ENCODE data around the gene SLC44A3. TPM values are rescaled to one million over a fixed set of nuclear protein-coding genes. Genes with fewer than 3 reads are reported as not detected.

SLC44A3 gene
- total RNA-seq, 1 donor from 2014 or later = 19.3 TPM

- Histone ChIP-seq H3K4me3 (no peak overlapping the region), H3K36me3 (no peaks in the 10 kb centered on the region), H3K27ac (no peak overlapping the region), H3K9me3 (no peaks in the 10 kb centered on the region), H3K4me1 (peaks cover 20% of the 10 kb centered on the region), H3K27me3 (ENCODE audit: low read depth) (no peaks in the 10 kb centered on the region)
- no peak for DNase-seq
- intact Hi-C loops (cut with DNase I) = no loop called here
- ATAC-seq = no peak
- TF ChIP-seq, protein P1, sequence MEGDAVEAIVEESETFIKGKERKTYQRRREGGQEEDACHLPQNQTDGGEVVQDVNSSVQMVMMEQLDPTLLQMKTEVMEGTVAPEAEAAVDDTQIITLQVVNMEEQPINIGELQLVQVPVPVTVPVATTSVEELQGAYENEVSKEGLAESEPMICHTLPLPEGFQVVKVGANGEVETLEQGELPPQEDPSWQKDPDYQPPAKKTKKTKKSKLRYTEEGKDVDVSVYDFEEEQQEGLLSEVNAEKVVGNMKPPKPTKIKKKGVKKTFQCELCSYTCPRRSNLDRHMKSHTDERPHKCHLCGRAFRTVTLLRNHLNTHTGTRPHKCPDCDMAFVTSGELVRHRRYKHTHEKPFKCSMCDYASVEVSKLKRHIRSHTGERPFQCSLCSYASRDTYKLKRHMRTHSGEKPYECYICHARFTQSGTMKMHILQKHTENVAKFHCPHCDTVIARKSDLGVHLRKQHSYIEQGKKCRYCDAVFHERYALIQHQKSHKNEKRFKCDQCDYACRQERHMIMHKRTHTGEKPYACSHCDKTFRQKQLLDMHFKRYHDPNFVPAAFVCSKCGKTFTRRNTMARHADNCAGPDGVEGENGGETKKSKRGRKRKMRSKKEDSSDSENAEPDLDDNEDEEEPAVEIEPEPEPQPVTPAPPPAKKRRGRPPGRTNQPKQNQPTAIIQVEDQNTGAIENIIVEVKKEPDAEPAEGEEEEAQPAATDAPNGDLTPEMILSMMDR (IDR thresholded peaks at IDR 0.05) = no peak
Observed at GRCh38 chr1:94776474-94776873, 43.7 kb upstream of the SLC44A3 start.

- Histone ChIP-seq H3K4me3 (no peak overlapping the region), H3K27ac (no peak overlapping the region), H3K4me1 (peaks cover 21% of the 10 kb centered on the region), H3K9me3 (no peaks in the 10 kb centered on the region), H3K36me3 (no peaks in the 10 kb centered on the region), H3K27me3 (ENCODE audit: low read depth) (no peaks in the 10 kb centered on the region)
- TF ChIP-seq, protein P1 (IDR thresholded peaks at IDR 0.05) = no peak
- no peak for ATAC-seq
- intact Hi-C loops (cut with DNase I) = no loop called here
- DNase-seq = no peak
Observed at GRCh38 chr1:94777281-94777680, 42.9 kb upstream of the SLC44A3 start.

- ATAC-seq (no peak), DNase-seq (no peak)
- no peak overlapping the region for H3K4me3 ChIP-seq
- H3K4me1 ChIP-seq = peaks cover 24% of the 10 kb centered on the region
- no peak overlapping the region for H3K27ac ChIP-seq
- no peaks in the 10 kb centered on the region for H3K9me3 ChIP-seq
- TF ChIP-seq, protein P1 (IDR thresholded peaks at IDR 0.05) = no peak
- H3K36me3 ChIP-seq = no peaks in the 10 kb centered on the region
- intact Hi-C loops (cut with DNase I) = no loop called here
- no peaks in the 10 kb centered on the region for H3K27me3 ChIP-seq (ENCODE audit: low read depth)
Observed at GRCh38 chr1:94778808-94779207, 41.3 kb upstream of the SLC44A3 start.

- Histone ChIP-seq H3K27me3 (ENCODE audit: low read depth) (no peaks in the 10 kb centered on the region), H3K4me3 (no peak overlapping the region), H3K36me3 (no peaks in the 10 kb centered on the region), H3K27ac (peak overlapping the region; percentile 88), H3K4me1 (peaks cover 20% of the 10 kb centered on the region), H3K9me3 (no peaks in the 10 kb centered on the region)
- peak; percentile 86 for DNase-seq
- ATAC-seq = peak; percentile 92 to 93
- intact Hi-C loops (cut with DNase I) = no loop called here
- TF ChIP-seq, protein P1 (IDR thresholded peaks at IDR 0.05) = no peak
Observed at GRCh38 chr1:94783342-94784189, 36.6 kb upstream of the SLC44A3 start.

DNA sequence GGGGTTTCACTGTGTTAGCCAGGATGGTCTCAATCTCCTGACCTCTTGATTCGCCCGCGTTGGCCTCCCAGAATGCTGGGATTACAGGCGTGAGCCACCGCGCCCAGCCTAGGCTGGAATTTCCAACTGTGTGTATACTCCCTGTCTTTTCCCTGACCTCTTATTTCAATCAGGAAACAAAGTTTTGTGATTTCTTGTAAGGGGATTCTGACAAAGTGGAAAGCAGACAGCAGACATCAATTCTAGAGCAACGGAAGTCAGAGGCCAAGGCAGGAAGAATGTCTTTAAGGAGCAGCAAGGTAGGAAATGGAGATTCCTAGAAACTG lies 36.0 kb upstream of the SLC44A3 start:
- ATAC-seq (peak in 1 of 2 donors; percentile 40), DNase-seq (no peak)
- intact Hi-C loops (cut with DNase I) = no loop called here
- H3K4me3 ChIP-seq = peak overlapping the region; percentile 27
- no peaks in the 10 kb centered on the region for H3K36me3 ChIP-seq
- peaks cover 20% of the 10 kb centered on the region for H3K4me1 ChIP-seq
- H3K27ac ChIP-seq = peak overlapping the region; percentile 88
- no peaks in the 10 kb centered on the region for H3K9me3 ChIP-seq
- no peaks in the 10 kb centered on the region for H3K27me3 ChIP-seq (ENCODE audit: low read depth)
- TF ChIP-seq, protein P1 (IDR thresholded peaks at IDR 0.05) = no peak

All from lower lobe of right lung (tissue), 2 donors.